SK-N-SH (cell line): ENCODE measurements around the gene PLCB1.

Experiments
- MAX ChIP-seq: IDR thresholded peaks from 2 replicates; pipeline ENCODE4 v1.4.0; 2012; ENCODE audit warnings: low read depth
- TF ChIP-seq, protein P1 (sequence below): fragments of 150-350 bp; IDR thresholded peaks from 2 replicates; pipeline ENCODE4 v1.6.1; 2017; ENCODE audit warnings: antibody characterized with exemption, low read length, low read depth, borderline replicate concordance
- TF ChIP-seq, protein P2 (sequence below): fragments of 200-600 bp; sonication (generic); IDR thresholded peaks from 2 replicates; pipeline ENCODE4 v1.6.1; 2017; ENCODE audit warnings: antibody characterized with exemption, mild to moderate bottlenecking, moderate library complexity

DNA sequence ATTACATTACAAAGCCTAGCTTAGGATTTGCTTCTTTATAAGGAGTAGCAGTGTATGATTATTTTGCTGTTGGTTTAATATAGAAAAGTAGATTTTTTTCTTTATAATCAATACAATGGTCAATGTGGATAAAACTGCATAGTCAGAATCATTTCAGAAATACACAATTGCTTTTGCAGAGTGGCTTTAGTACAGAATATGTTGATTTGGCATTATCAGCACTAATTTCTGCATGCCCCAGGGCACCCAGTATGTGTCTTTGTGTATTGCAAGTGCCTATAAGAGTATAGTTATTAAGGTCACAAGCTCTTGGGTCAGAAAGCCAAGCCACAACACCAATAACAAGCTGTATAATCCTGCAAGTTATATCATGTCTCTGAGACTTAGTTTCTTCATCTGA lies 258.4 kb downstream of the PLCB1 start:
- no peak for TF ChIP-seq MAX
- TF ChIP-seq, protein P1, sequence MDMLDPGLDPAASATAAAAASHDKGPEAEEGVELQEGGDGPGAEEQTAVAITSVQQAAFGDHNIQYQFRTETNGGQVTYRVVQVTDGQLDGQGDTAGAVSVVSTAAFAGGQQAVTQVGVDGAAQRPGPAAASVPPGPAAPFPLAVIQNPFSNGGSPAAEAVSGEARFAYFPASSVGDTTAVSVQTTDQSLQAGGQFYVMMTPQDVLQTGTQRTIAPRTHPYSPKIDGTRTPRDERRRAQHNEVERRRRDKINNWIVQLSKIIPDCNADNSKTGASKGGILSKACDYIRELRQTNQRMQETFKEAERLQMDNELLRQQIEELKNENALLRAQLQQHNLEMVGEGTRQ, result no peak
- TF ChIP-seq, protein P2, sequence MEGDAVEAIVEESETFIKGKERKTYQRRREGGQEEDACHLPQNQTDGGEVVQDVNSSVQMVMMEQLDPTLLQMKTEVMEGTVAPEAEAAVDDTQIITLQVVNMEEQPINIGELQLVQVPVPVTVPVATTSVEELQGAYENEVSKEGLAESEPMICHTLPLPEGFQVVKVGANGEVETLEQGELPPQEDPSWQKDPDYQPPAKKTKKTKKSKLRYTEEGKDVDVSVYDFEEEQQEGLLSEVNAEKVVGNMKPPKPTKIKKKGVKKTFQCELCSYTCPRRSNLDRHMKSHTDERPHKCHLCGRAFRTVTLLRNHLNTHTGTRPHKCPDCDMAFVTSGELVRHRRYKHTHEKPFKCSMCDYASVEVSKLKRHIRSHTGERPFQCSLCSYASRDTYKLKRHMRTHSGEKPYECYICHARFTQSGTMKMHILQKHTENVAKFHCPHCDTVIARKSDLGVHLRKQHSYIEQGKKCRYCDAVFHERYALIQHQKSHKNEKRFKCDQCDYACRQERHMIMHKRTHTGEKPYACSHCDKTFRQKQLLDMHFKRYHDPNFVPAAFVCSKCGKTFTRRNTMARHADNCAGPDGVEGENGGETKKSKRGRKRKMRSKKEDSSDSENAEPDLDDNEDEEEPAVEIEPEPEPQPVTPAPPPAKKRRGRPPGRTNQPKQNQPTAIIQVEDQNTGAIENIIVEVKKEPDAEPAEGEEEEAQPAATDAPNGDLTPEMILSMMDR, result no peak
